A549 (cell line): Measurements from ENCODE around the gene UBE2R2.

ENCODE experiments used
- CEBPB ChIP-seq, 2 experiments: fragments of >200 bp in 1 of 2; sonication (Bioruptor Twin) in 1 of 2; formaldehyde crosslinking in 1 of 2; IDR thresholded peaks; 2 replicates each; pipeline ENCODE4 v1.6.1; 2012 to 2016
- CHD2 ChIP-seq: fragments of 150-350 bp; IDR thresholded peaks from 2 replicates; pipeline ENCODE4 v1.6.1; 2014; ENCODE audit warnings: low read length; ENCODE audit not compliant: partially characterized antibody
- E2F6 ChIP-seq: IDR thresholded peaks from 2 replicates; pipeline ENCODE4 v1.6.1; 2012; ENCODE audit warnings: low read depth, borderline replicate concordance
- EP300 ChIP-seq, 2 experiments: fragments of >200 bp; sonication (Bioruptor Twin); formaldehyde crosslinking; IDR thresholded peaks; 2 replicates in 1 of 2; 3 replicates in 1 of 2; pipeline ENCODE4 v1.6.1; 2016 to 2017
- HOXA7 ChIP-seq: fragments of 250-450 bp; sonication (Bioruptor Pico); IDR thresholded peaks from 2 replicates; pipeline ENCODE4 v1.5.0; 2020; ENCODE audit warnings: mild to moderate bottlenecking, moderate library complexity
- MAFK ChIP-seq: fragments of 450-650 bp; IDR thresholded peaks from 2 replicates; pipeline ENCODE4 v1.6.1; 2014; ENCODE audit not compliant: partially characterized antibody
- POLR2A ChIP-seq: IDR thresholded peaks from 2 replicates; pipeline ENCODE4 v1.6.1; 2012; ENCODE audit warnings: mild to moderate bottlenecking, low read length
- RAD21 ChIP-seq, 2 experiments: fragments of >200 bp in 1 of 2; sonication (Bioruptor Twin) in 1 of 2; formaldehyde crosslinking in 1 of 2; IDR thresholded peaks in 1 of 2; conservative IDR thresholded peaks in 1 of 2; 2 replicates in 1 of 2; 3 replicates in 1 of 2; pipeline ENCODE4 v1.6.1; 2012 to 2018; ENCODE audit warnings: inconsistent platforms in 1 of 2
- RCOR1 ChIP-seq: fragments of 150-350 bp; IDR thresholded peaks from 2 replicates; pipeline ENCODE4 v1.6.1; 2014; ENCODE audit warnings: antibody characterized with exemption, low read length, low read depth
- RFX5 ChIP-seq: fragments of 450-650 bp; IDR thresholded peaks from 2 replicates; pipeline ENCODE4 v1.7.1; 2014; ENCODE audit warnings: antibody characterized with exemption, mild to moderate bottlenecking, moderate library complexity
- SREBF2 ChIP-seq: fragments of 450-650 bp; IDR thresholded peaks from 2 replicates; pipeline ENCODE4 v1.6.1; 2014; ENCODE audit warnings: mild to moderate bottlenecking, moderate library complexity
- TF ChIP-seq, protein P1 (sequence below): fragments of 150-350 bp; IDR thresholded peaks from 2 replicates; pipeline ENCODE4 v1.6.1; 2014; ENCODE audit warnings: low read depth, mild to moderate bottlenecking, low read length
- TF ChIP-seq, protein P2 (sequence below): fragments of >200 bp; sonication (Bioruptor Twin); formaldehyde crosslinking; IDR thresholded peaks from 3 replicates; pipeline ENCODE4 v1.5.1; 2016
- TF ChIP-seq, protein P3 (sequence below): IDR thresholded peaks from 2 replicates; pipeline ENCODE4 v1.6.1; 2012

DNA sequence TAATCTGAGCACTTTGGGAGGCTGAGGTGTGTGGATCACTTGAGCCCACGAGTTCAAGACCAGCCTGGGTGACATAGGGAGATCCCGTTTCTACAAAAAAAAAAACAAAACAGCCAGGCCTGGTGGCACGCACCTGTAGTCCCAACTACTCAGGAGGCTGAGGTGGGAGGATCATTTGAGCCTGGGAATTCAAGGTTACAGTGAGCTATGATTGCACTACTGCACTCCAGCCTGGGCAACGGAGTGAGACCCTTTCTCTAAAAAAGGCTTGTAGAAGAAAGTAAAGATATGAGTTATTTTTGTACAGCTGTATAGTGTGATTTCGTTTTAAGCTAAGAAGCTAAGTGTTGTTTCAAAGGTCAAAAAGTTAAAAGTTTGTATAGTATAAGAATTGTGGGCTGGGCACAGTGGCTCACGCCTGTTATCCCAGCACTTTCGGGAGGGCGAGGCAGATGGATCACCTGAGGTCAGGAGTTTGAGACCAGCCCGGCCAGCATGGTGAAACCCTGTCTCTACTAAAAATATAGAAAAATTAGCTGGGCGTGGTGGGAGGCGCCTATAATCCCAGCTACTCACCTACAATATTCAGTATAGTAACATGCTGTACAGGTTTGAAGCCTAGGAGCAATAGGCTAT is 18.8 kb downstream of the UBE2R2 start:
- no peak for TF ChIP-seq POLR2A
- TF ChIP-seq, protein P1, sequence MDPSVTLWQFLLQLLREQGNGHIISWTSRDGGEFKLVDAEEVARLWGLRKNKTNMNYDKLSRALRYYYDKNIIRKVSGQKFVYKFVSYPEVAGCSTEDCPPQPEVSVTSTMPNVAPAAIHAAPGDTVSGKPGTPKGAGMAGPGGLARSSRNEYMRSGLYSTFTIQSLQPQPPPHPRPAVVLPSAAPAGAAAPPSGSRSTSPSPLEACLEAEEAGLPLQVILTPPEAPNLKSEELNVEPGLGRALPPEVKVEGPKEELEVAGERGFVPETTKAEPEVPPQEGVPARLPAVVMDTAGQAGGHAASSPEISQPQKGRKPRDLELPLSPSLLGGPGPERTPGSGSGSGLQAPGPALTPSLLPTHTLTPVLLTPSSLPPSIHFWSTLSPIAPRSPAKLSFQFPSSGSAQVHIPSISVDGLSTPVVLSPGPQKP: no peak
- TF ChIP-seq, protein P2, sequence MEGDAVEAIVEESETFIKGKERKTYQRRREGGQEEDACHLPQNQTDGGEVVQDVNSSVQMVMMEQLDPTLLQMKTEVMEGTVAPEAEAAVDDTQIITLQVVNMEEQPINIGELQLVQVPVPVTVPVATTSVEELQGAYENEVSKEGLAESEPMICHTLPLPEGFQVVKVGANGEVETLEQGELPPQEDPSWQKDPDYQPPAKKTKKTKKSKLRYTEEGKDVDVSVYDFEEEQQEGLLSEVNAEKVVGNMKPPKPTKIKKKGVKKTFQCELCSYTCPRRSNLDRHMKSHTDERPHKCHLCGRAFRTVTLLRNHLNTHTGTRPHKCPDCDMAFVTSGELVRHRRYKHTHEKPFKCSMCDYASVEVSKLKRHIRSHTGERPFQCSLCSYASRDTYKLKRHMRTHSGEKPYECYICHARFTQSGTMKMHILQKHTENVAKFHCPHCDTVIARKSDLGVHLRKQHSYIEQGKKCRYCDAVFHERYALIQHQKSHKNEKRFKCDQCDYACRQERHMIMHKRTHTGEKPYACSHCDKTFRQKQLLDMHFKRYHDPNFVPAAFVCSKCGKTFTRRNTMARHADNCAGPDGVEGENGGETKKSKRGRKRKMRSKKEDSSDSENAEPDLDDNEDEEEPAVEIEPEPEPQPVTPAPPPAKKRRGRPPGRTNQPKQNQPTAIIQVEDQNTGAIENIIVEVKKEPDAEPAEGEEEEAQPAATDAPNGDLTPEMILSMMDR: no peak
- no peak for TF ChIP-seq MAFK
- TF ChIP-seq SREBF2: no peak
- no peak for TF ChIP-seq RAD21 (conservative IDR thresholded peaks at IDR 0.05 in 1 of 2, IDR thresholded peaks at IDR 0.05 in 1 of 2)
- no peak for TF ChIP-seq E2F6
- TF ChIP-seq CEBPB (IDR thresholded peaks at IDR 0.05): no peak
- no peak for TF ChIP-seq CHD2
- TF ChIP-seq EP300 (IDR thresholded peaks at IDR 0.05): no peak
- TF ChIP-seq, protein P3, sequence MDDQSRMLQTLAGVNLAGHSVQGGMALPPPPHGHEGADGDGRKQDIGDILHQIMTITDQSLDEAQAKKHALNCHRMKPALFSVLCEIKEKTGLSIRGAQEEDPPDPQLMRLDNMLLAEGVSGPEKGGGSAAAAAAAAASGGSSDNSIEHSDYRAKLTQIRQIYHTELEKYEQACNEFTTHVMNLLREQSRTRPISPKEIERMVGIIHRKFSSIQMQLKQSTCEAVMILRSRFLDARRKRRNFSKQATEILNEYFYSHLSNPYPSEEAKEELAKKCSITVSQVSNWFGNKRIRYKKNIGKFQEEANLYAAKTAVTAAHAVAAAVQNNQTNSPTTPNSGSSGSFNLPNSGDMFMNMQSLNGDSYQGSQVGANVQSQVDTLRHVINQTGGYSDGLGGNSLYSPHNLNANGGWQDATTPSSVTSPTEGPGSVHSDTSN: no peak
- no peak for TF ChIP-seq HOXA7
- TF ChIP-seq RFX5: no peak
- no peak for TF ChIP-seq RCOR1
